MCF 10A (cell line): ENCODE measurements around the gene SYNE1. TPM values are rescaled to one million over a fixed set of nuclear protein-coding genes. Genes with fewer than 3 reads are reported as not detected.

ENCODE experiments used
- BruUV-seq: library from RNA; stranded (reverse); fragments of 400-500 nt; replicated peaks from 2 replicates; lab custom pipeline; 2021; lab: Mats Ljungman, UMichigan
- CTCF ChIA-PET: fragments of 300-600 bp; sonication (Branson Sonifier 250); formaldehyde crosslinking; extraction: SDS; loops from one replicate; lab custom pipeline; 2021; ENCODE audit warnings: antibody characterized with exemption, inconsistent platforms; lab: Yijun Ruan, JAX
- POLR2A ChIA-PET: fragments of 300-600, 350-650 bp; sonication (Branson Sonifier 250); formaldehyde crosslinking; extraction: SDS; loops from one replicate; lab custom pipeline; 2020; ENCODE audit warnings: antibody characterized with exemption, inconsistent platforms; lab: Yijun Ruan, JAX
- DNase-seq: peaks from one replicate; pipeline ENCODE4 v3.0.0-alpha.2; 2018; ENCODE audit not compliant: unreplicated experiment
- H3K27ac Mint-ChIP-seq: one replicate; pipeline ENCODE4 v1.8.0; 2022; ENCODE audit warnings: mild to moderate bottlenecking, low read depth, mixed read lengths; ENCODE audit not compliant: unreplicated experiment
- H3K27me3 Mint-ChIP-seq: one replicate; pipeline ENCODE4 v1.8.0; 2022; ENCODE audit warnings: mixed read lengths; ENCODE audit not compliant: insufficient read depth, unreplicated experiment
- H3K36me3 Mint-ChIP-seq: one replicate; pipeline ENCODE4 v1.8.0; 2022; ENCODE audit warnings: mild to moderate bottlenecking, moderate library complexity, mixed read lengths; ENCODE audit not compliant: insufficient read depth, unreplicated experiment
- H3K4me1 Mint-ChIP-seq: one replicate; pipeline ENCODE4 v1.8.0; 2022; ENCODE audit warnings: mixed read lengths; ENCODE audit not compliant: insufficient read depth, unreplicated experiment
- H3K4me3 Mint-ChIP-seq: one replicate; pipeline ENCODE4 v1.8.0; 2022; ENCODE audit warnings: mild to moderate bottlenecking, moderate library complexity, mixed read lengths; ENCODE audit not compliant: unreplicated experiment
- H3K9me3 Mint-ChIP-seq: one replicate; pipeline ENCODE4 v1.8.0; 2022; ENCODE audit warnings: mixed read lengths; ENCODE audit not compliant: unreplicated experiment
- intact Hi-C: fragments of 100-400 bp; cut with micrococcal nuclease; formaldehyde crosslinking; loops from 2 replicates; pipeline ENCODE4 v1.14.1; 2022
- total RNA-seq: library from RNA; stranded (reverse); gene quantifications from 2 replicates; pipeline ENCODE4 v1.2.3, GENCODE V29; 2022
- TF ChIP-seq, protein P1 (sequence below): fragments of 200-600 bp; IDR thresholded peaks from one replicate; pipeline ENCODE4 v1.8.0; 2022; ENCODE audit warnings: antibody characterized with exemption, mild to moderate bottlenecking; ENCODE audit not compliant: unreplicated experiment

The SYNE1 gene
- total RNA-seq, 1 experiment from 2014 or later, result 25.4 TPM

DNA sequence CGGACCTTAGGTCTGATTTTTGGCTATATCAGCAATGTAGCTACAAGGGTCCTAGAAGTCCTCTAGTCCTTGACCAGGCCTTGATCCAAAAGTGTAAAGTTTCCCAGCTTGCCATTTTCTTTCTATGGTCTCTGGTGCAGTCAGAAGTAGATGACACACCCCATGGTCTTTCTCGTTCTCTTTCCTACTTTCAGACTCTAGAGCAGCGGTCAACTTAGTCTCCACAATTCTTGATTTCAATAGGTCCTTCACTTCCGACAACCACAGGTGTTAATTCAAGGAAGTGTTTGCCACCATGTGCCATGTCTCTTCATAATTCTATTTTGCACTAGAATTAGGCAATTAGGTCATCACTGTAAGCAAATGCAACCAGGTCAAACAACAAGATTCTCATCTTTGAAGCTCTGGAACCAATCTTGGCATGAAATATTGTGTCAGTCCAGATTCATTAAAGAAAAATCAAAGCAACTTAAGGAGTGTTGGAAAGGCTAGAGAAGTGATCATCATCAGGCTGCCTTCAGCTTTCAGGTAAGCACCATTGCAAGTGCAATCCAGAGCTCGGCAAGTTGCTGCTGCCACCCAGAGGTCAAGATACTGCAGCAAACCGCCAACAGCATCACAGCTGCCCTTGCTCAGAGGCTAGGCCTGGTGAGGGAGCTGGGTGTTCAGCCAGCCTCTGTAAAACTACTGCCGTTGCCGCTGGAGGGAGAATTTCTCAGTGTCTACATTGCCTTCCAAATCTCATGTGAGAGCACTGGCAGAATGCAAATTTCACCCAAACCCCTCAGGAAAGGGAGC, 5.6 kb upstream of the SYNE1 start:
- H3K9me3 Mint-ChIP-seq, result no peaks in the 10 kb centered on the region
- intact Hi-C loops, result loop anchor here (1.0 kb wide), 2 partner anchors 90 to 157 kb away; no protein-coding TSS in a partner anchor
- ChIA-PET CTCF (interaction anchor here (0.6 to 8.8 kb wide), 52 partner anchors 11 to 1730 kb away, joined by 3 to 209 read pairs (median 4); no protein-coding TSS in a partner anchor), POLR2A (interaction anchor here (0.6 to 4.1 kb wide), 6 partner anchors 67 to 262 kb away, joined by 3 to 25 read pairs (median 4); no protein-coding TSS in a partner anchor)
- H3K27ac Mint-ChIP-seq, result no peak overlapping the region
- no TSS peak for BruUV-seq
- peak; percentile 70 for DNase-seq
- peaks cover 4% of the 10 kb centered on the region for H3K4me1 Mint-ChIP-seq
- H3K27me3 Mint-ChIP-seq, result peaks cover 6% of the 10 kb centered on the region
- no peaks in the 10 kb centered on the region for H3K36me3 Mint-ChIP-seq
- no peak overlapping the region for H3K4me3 Mint-ChIP-seq
- TF ChIP-seq, protein P1, sequence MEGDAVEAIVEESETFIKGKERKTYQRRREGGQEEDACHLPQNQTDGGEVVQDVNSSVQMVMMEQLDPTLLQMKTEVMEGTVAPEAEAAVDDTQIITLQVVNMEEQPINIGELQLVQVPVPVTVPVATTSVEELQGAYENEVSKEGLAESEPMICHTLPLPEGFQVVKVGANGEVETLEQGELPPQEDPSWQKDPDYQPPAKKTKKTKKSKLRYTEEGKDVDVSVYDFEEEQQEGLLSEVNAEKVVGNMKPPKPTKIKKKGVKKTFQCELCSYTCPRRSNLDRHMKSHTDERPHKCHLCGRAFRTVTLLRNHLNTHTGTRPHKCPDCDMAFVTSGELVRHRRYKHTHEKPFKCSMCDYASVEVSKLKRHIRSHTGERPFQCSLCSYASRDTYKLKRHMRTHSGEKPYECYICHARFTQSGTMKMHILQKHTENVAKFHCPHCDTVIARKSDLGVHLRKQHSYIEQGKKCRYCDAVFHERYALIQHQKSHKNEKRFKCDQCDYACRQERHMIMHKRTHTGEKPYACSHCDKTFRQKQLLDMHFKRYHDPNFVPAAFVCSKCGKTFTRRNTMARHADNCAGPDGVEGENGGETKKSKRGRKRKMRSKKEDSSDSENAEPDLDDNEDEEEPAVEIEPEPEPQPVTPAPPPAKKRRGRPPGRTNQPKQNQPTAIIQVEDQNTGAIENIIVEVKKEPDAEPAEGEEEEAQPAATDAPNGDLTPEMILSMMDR, result peak; percentile 72

DNA sequence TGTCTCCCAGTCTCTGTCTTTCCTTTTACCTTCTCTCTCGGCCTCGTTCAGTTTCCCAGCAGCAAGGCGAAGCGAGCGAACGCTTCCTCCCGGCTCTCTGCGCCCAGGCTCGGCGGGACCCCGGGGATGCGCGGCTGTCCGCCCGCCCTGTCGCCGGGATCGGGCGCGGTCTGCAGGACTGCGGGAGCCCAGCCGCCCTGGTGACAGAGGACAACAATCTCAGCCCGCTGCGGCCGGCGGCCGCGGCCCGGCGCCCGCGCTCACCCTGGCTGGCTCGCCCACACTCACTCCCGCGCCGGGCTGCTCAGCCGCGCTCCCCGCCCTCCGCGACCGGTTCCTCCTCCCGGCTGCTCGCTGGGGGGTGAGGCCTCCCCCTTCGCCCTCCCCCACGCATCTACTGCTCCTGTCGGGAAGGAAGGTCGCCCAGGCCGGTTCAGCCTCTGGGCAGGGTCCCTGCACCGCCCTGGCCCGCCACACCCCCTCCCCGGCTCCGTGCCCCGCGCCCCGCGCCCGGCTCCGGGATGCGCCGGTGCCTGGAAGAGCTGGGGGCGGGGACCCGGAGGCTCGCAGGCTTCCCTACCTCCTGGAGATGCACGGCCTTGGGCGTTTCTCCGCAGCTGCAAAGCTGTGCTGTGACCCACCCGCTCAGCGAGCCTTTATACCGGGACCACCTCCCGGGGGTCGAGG, 410 bp downstream of the SYNE1 start:
- no peaks in the 10 kb centered on the region for H3K36me3 Mint-ChIP-seq
- POLR2A ChIA-PET, result no interaction called here
- H3K27me3 Mint-ChIP-seq, result peaks cover 10% of the 10 kb centered on the region
- TF ChIP-seq, protein P1, result no peak
- intact Hi-C loops, result no loop called here
- H3K4me3 Mint-ChIP-seq, result peak overlapping the region; percentile 58
- DNase-seq, result no peak
- BruUV-seq, result no TSS peak
- H3K27ac Mint-ChIP-seq, result no peak overlapping the region
- no peaks in the 10 kb centered on the region for H3K9me3 Mint-ChIP-seq
- CTCF ChIA-PET, result interaction anchor here (1.0 to 1.6 kb wide), 4 partner anchors 33 to 151 kb away, joined by 3 to 4 read pairs (median 4); no protein-coding TSS in a partner anchor
- H3K4me1 Mint-ChIP-seq, result peaks cover 6% of the 10 kb centered on the region

DNA sequence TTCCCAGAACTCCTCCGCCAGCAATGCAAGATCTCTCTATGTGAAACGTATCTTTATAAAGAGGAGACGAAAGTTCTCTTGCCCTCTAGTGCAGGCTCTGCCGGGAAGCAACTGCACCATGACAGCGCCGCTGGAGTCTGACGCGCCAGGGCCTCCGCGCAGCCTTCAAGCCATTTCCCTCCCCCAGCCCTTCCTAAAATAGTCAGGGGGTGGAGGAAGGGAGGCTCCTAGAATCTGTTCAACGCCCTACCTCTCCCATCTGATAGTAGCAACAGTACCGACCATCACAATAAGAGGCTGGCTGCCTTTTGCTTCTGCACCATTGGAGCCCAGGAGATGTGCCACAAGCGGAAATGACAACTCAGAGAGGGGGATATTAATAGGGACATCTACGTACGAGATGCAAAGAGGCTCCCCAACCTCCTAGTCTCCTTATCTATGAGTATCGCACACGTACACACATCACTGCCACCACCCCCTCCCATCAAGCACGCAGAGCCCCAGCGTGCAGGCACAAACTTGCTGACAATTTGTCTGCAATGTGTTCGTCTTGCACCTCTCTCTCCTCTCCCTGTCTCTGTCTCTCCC, 1.0 kb downstream of the SYNE1 start:
- Mint-ChIP-seq H3K9me3 (no peaks in the 10 kb centered on the region), H3K36me3 (no peaks in the 10 kb centered on the region), H3K27me3 (peaks cover 10% of the 10 kb centered on the region), H3K4me1 (peaks cover 6% of the 10 kb centered on the region), H3K27ac (no peak overlapping the region), H3K4me3 (peak overlapping the region; percentile 58)
- TF ChIP-seq, protein P1, result no peak
- POLR2A ChIA-PET, result no interaction called here
- CTCF ChIA-PET, result no interaction called here
- intact Hi-C loops, result no loop called here
- no TSS peak for BruUV-seq
- no peak for DNase-seq

DNA sequence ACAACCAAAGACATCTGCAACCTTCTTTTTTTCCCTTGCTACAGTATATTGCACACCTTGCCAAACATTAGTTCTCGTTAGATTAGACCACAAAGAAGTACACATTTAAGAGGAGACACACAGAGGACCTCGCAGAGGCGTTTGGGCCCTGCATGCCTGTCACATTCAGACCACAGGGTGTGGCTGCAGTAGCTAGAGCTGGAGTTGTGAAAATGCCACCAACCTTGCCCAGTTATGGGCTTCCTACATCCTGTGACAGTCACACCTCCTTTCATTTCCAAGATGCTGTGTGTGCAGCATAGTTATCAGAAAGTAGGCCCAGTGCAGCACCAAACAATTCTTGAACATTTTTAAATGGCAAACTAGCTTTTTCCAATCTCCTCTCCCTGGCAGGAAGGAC, 2.4 kb downstream of the SYNE1 start:
- POLR2A ChIA-PET, result interaction anchor here (0.6 kb wide), 1 partner anchor 18 kb away, joined by 4 read pairs; no protein-coding TSS in a partner anchor
- intact Hi-C loops, result no loop called here
- Mint-ChIP-seq H3K4me3 (no peak overlapping the region), H3K36me3 (no peaks in the 10 kb centered on the region), H3K4me1 (peaks cover 6% of the 10 kb centered on the region), H3K27ac (no peak overlapping the region), H3K9me3 (no peaks in the 10 kb centered on the region), H3K27me3 (peaks cover 10% of the 10 kb centered on the region)
- no TSS peak for BruUV-seq
- no peak for DNase-seq
- TF ChIP-seq, protein P1, result no peak
- CTCF ChIA-PET, result interaction anchor here (0.6 to 1.0 kb wide), 4 partner anchors 82 to 338 kb away, joined by 3 to 4 read pairs (median 3); no protein-coding TSS in a partner anchor
